WERI-Rb-1 (cell line): Measurements from ENCODE around the gene TNIK.
"Not testable (repeated sequence)": the region's sequence is repeated elsewhere in the genome, so short reads cannot be mapped to it uniquely, and the experiment has no call there.

ENCODE experiments used
- DNase-seq: peaks from one replicate; pipeline ENCODE4 v3.0.0-alpha.2; 2020
- H3K27ac ChIP-seq: fragments of 250-450 bp; sonication (Bioruptor Pico); 2 replicates; pipeline ENCODE4 v1.5.1; 2020; ENCODE audit warnings: mild to moderate bottlenecking, moderate library complexity
- H3K27me3 ChIP-seq: fragments of 250-450 bp; sonication (Bioruptor Pico); 2 replicates; pipeline ENCODE4 v1.5.1; 2021; ENCODE audit warnings: mild to moderate bottlenecking, low read depth, moderate library complexity; ENCODE audit not compliant: insufficient read depth, severe bottlenecking
- H3K36me3 ChIP-seq: fragments of 250-450 bp; sonication (Bioruptor Pico); 2 replicates; pipeline ENCODE4 v1.5.1; 2020; ENCODE audit warnings: mild to moderate bottlenecking, moderate library complexity
- H3K4me3 ChIP-seq: 2 replicates; pipeline ENCODE4 v1.5.1; 2011; ENCODE audit warnings: low read depth, mild to moderate bottlenecking, control low read depth, low read length
- H3K9me3 ChIP-seq: fragments of 250-450 bp; sonication (Bioruptor Pico); 2 replicates; pipeline ENCODE4 v1.5.1; 2021; ENCODE audit warnings: mild to moderate bottlenecking, moderate library complexity; ENCODE audit not compliant: severe bottlenecking
- TF ChIP-seq, protein P1 (sequence below): IDR thresholded peaks from 2 replicates; pipeline ENCODE4 v1.5.1; 2011; ENCODE audit warnings: low read depth, mild to moderate bottlenecking, control low read depth, inconsistent platforms, low read length

Gene TNIK

DNA sequence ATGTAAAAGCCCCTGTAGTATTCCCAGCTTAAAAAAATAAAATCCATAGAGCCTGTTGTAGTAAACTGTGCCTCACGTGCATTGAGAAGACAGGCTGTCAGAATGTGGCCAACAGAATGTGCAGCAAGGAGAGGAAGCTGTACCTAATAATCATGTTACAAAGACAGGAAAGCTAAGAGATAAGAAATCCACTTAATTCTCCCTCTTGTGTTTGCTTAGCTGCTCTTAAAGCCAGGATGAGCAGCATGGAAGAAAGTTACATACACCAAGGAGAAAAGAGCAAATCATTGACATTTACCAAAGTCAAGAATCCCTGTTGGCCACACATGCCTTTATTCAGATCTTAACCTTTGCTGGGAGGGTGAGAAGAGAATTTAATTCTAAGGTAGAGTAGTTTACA lies 85.9 kb downstream of the TNIK start:
- TF ChIP-seq, protein P1, sequence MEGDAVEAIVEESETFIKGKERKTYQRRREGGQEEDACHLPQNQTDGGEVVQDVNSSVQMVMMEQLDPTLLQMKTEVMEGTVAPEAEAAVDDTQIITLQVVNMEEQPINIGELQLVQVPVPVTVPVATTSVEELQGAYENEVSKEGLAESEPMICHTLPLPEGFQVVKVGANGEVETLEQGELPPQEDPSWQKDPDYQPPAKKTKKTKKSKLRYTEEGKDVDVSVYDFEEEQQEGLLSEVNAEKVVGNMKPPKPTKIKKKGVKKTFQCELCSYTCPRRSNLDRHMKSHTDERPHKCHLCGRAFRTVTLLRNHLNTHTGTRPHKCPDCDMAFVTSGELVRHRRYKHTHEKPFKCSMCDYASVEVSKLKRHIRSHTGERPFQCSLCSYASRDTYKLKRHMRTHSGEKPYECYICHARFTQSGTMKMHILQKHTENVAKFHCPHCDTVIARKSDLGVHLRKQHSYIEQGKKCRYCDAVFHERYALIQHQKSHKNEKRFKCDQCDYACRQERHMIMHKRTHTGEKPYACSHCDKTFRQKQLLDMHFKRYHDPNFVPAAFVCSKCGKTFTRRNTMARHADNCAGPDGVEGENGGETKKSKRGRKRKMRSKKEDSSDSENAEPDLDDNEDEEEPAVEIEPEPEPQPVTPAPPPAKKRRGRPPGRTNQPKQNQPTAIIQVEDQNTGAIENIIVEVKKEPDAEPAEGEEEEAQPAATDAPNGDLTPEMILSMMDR, result no peak
- Histone ChIP-seq H3K4me3 (no peak overlapping the region), H3K9me3 (no peaks in the 10 kb centered on the region), H3K27ac (no peak overlapping the region), H3K27me3 (no peaks in the 10 kb centered on the region), H3K36me3 (no peaks in the 10 kb centered on the region)
- no peak for DNase-seq

DNA sequence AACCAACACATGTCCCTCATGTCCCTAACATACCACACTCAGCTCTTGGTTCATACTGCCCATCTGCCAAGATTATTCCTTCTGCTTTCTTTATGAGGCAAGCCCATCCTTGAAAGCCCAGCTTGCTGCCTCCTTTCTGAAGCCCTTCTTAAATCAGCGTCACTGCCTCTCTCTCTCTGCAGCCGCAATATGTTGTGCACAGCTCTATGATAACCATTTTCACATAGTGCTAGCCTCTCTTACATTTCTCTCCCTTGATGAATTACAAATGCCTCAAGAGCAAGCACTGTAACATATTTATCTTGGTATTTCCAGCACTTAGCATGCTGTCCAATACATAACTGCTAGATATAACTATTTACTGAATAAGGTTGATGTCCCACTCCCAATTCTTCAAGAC lies 86.5 kb downstream of the TNIK start:
- Histone ChIP-seq H3K27ac (no peak overlapping the region), H3K27me3 (no peaks in the 10 kb centered on the region), H3K4me3 (no peak overlapping the region), H3K9me3 (no peaks in the 10 kb centered on the region), H3K36me3 (no peaks in the 10 kb centered on the region)
- no peak for DNase-seq
- TF ChIP-seq, protein P1, result no peak

DNA sequence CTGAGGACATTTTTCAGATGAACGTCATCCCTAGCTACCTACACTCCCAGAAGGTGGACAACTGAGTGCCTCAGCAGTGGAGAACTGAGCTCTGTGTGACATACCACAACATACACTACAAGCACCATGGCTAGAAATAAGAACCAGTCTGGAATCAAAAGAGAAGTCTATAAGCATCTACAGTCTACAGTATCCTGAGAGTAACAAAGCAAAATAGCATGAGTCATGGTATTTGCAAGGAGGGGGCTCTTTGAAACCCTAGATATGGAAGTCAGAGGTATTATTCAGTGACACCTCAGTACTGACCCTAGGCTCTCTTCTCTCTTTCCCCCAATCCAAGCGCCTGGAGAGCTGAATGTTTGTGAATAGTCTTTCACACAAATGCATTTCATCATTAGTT lies 87.5 kb downstream of the TNIK start:
- Histone ChIP-seq H3K4me3 (no peak overlapping the region), H3K27me3 (no peaks in the 10 kb centered on the region), H3K36me3 (no peaks in the 10 kb centered on the region), H3K9me3 (no peaks in the 10 kb centered on the region), H3K27ac (no peak overlapping the region)
- DNase-seq, result no peak
- TF ChIP-seq, protein P1, result no peak

DNA sequence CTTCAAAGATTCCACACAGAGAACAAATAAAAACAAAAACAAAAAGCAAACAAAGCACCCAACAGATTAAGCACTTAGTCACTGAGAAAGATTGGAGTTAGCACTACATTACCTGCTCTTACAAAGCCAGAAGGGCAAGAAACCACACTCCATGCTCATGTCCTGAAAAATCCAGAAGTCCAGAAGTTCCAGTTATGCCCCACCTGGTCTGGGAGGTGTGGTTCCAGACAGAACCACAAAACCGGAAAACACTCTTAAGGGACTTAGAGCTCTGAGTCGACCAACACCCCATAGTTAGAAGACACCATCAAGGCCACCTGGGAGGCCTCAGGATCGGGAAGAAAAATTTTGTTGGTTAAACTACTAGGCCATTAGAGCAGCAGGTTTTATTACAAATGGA lies 88.9 kb downstream of the TNIK start:
- Histone ChIP-seq H3K36me3 (no peaks in the 10 kb centered on the region), H3K27me3 (no peaks in the 10 kb centered on the region), H3K9me3 (no peaks in the 10 kb centered on the region), H3K27ac (no peak overlapping the region), H3K4me3 (no peak overlapping the region)
- TF ChIP-seq, protein P1, result no peak
- DNase-seq, result no peak

DNA sequence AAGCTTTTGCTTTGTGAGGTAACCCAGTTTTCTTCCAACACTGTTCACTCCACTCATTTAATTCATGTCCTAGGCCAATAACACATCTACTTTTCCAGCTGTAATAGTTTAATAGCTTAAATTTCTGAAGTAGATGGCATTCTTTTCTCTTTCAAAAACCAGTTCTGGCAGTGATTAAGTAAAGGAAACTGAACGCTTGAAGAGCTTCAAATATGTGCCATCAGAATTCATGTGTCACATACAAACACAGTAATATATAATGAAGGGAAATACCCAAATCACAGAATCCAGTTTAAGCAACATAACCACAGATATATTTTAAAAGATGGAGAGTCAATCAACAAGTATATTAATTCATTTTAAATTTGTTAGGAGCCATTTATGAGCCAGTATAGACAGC lies 91.0 kb downstream of the TNIK start:
- TF ChIP-seq, protein P1, result no peak
- Histone ChIP-seq H3K9me3 (no peaks in the 10 kb centered on the region), H3K4me3 (no peak overlapping the region), H3K36me3 (no peaks in the 10 kb centered on the region), H3K27ac (no peak overlapping the region), H3K27me3 (no peaks in the 10 kb centered on the region)
- DNase-seq, result no peak

DNA sequence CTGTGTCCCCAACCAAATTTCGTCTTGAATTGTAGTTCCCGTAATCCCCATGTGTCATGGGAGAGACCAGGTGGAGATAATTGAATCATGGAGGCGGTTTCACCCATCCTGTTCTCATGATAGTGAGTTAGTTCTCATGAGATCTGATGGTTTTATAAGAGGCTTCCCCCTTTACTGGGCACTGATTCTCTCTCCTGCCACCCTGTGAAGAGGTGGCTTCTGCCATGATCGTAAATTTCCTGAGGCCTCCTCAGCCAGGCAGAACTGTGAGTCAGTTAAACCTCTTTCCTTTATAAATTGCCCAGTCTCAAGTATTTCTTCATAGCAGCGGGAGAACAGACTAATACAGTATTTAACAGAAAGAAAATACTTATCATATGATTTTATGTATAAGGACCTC lies 93.5 kb downstream of the TNIK start:
- not testable (repeated sequence) for H3K9me3 ChIP-seq, DNase-seq, H3K4me3 ChIP-seq, H3K27me3 ChIP-seq, H3K27ac ChIP-seq, H3K36me3 ChIP-seq
